ENCODE measurements around the gene TMEM266.

TMEM266 gene

DNA sequence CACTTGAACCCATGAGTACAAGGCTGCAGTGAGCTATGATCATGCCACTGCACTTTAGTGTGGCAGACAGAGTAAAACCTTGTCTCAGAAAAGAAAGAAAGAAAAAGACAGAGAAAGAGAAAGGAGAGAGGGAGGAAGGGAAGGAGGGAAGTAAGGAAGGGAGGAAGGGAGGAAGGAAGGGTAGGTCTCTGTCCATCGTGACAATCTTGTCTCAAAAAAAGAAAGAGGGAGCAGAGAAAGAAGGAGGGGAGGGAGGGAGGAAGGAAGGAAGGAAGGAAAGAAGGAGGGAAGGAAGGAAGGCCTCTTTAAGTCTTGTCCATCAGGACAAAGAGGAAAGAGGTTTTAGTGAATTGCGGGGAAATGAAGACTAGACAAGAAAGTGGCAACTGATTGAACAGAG, 129.3 kb downstream of the TMEM266 start:
- DNase-seq: no peak

DNA sequence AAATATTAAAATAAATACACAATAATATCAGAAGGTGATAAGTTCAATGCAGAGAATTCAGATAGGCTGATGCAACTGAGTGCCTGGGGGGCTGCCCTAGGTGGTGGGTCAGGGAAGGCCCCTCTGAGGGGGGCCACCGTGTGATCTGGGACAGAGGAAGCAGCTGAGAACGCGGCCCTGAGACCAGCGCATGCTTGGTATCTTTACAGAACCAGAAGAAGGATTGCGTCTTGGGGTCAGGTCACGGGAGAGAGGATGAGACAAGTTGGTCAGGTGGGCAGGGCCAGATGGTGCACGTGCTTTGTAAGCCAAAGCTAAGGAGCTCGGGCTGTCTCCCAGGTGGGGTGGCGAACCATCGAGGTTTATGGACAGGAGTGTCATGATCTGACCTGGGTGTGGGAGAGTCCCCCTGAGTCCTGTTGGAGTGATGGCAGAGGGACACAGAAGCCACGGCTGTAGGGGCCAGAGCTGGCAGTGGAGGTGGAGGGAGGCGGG, 130.3 kb downstream of the TMEM266 start:
- DNase-seq: no peak

DNA sequence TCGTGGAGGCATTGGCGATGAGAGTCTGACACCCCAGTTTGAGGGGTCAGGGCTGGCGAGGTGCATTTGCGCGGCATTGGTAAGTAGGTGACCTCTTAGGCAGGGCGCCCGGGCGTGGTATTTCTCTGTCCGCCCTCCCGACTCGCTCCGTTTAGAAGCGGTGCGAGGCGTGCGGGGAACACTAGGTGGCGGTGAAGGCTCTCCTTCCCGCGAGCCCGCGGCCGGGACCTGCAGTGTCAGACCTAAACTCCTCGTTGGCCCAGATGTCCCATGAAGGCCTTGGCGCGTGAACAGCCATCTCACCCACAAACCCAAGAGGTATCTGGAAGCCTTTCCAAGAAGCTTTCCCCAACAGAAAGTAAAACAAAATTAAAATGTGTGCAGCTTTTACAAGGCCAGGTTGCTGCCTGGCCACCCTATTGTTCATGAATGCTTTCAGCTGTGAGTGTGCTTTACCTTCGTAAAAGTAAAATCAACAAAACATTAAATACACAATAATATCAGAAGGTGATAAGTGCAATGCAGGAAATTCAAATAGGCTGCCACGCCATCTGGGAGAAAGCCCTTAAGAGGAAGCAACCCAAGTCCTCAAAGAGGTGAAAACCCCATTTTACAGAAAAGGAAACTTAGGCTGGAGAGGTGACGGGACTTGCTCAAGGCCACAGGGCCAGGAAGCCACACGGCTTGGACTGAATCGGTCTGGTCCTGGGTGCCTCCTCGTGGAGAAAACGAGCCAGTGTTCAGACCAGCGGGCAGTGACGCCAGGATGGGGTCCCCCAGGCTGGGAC, 131.2 kb downstream of the TMEM266 start:
- DNase-seq: peak; percentile 49

DNA sequence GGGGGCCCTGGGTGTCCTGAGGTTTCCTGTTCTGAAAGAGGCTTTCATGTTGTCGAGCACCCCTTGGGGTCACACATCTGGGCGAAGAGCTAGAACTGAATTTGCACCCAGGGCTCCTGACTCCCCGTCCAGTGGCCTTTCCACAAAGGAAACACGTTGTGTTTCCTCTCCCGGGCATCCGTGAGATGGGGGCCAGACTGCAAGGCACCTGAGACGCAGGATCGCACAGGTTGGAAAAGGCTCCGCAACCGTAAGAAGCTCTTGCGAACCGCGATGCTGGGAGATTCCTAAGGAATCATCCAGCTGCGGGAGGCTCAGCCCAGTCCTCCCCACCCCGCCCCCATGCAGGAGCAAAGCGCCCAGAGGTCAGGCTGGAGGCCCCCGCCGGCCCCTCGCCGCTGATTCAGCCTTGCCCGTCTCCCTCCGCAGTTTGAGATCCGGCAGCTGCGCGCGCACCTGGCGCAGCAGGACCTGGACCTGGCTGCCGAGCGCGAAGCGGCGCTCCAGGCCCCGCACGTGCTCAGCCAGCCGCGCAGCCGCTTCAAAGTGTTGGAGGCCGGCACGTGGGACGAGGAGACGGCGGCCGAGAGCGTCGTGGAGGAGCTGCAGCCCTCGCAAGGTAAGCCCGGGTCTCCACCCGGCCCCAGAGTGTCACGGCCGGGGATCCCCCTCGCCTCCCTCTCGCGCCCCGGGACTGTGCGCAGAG, 131.9 kb downstream of the TMEM266 start:
- no peak for DNase-seq

DNA sequence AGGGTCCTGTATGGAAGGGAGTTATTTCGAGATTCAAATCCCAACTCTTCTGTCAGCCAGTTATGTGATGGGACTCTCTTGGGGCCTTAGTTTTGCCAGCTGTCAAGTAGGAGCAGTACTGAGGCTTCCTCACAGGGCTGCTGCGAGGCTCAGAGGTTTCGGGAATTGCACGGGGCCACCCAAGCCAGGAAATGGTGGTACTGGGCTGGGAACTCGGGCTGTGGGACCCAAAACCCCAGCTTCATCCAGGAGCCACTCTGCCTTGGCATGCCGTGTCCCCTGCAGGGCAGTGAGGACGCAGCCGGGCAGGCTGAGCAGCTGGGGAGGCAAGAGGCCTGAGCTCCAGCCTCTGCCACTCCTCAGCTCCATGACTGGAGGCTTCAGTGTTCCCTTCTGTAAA, 132.9 kb downstream of the TMEM266 start:
- no peak for DNase-seq

DNA sequence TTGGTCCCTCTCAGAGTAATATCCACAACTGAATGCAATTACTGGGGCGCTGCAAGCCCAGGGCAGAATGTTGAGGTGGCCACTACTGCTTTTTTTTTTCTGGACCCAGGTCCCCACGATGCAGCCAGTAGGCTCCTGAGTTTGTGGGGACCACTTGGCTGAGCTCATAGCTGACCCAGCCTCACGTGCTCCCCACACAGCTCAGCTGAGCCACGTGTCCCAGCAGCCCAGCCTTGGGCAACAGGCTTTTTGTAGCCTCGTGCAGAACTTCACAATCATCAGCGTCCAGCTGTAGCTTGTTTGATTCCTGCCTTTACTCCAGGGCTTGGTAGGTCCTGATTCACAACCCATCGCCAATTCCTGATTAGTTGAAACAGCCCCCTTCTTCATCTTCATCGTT, 134.1 kb downstream of the TMEM266 start:
- DNase-seq: no peak

DNA sequence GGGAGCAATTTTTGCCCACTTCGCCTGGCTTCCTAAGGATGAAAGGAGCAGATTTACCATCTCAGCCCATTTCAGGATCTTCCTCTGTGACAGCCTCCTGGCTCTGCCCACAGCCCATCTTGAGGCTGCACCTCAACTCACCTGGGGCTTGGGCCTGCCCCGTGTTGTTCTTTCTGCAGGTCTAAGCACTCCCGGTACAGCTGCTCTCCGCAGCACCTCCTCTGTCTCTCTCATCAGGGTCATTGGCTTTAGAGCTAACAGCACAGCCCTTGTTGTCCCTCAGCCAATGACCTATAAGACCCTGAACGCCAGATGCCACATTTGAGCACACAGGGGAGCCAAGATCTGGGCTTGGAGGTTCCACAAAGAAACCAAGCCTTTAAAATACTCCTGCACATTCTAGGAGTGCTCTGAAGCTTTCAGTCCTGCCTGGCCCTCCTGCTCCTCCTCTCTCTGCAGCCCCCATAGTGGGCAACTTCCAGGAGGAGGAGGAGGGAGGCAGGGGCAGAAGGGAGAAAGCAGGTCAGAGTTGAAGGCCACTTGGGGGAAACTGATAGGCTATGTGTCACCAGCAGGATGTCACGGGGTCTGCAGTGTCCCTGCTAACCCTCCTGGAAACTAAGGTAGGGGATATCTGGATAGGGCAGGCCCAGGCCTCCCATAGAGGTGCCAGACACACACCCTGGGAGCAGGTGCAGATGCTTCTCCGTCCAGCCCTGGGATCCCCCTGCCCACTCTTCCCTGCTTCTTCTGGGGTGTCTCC, 135.9 kb downstream of the TMEM266 start:
- no peak for DNase-seq

DNA sequence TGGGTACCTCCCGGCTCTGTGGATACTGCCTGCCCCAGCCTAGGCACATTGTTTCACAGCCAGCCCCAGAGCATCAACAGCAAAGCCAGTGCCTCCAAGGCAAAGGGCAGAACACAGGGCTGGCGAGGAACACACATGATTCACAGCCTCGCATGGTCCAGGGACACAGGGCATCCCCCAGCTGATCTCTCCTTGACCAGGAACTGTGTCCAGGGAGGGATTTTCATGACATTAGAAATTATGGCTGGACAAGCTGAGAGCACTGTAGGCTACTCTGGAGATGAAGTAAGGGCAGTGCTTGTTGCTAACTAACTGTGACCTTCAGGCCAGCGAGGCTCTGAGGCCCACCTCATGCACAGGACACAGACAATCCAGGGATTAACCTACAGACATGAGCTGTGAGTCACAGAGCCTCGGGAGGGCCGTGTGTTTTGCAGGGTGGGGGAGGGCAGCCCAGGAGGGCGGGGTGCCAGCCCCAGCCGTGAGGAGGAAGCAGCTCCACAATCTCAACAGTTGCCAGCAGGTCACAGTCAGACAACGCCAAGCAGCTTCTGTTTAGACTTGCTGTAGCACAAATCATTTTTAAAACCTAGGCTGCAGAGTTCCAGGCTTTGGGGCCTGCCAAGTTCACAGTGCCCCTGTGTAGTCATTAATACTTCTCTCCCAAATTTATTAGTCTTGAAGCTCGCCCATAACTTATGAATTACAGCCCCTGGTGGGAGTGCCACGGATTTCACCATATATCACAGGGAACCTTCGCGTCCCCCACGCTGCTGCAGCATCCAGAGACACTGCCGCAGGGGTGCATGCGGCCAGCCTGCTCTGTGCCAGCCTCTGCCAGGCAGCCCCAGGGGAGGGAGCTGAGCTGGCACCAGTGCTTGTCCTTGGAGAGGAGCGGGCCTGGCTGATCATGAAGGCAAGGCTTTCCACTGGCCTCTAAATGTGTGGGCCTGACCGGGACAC, 136.8 kb downstream of the TMEM266 start:
- no peak for DNase-seq

DNA sequence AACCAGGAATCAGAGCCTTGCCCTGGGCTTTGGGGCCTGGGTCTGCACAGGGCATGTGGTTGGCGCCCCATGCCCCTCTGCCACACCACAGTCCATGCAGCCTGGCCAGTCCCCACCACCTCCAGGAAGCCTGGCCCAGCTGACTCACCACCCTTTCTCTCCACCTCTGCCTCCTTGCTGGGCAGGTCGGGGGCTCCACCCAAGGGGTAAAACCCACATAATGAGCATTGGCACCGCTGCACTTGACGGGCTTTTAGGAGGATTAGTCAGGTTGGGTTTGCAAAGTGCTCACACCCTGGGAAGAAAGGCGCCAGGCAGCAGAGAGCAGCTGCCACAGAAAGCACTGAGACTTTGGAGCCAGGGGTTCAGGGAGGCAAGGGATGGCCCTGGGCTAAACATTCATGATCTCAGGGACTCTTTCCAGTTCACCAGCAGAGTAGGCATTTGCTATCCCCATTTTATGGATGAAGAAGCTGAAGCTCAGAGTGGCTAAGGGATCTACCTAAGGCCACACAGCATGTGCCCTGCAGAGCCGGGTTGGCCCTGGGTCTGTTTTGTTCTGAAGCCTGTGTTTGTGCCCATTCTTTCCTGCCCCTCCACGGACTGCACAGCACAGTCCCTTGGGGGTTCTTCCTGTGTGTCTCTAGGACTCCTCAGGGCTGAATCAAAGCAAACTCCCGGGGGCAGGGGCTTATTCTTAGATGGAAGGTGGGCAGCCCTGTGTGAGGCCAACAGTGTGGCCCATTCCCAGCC, 138.1 kb downstream of the TMEM266 start:
- DNase-seq: no peak

DNA sequence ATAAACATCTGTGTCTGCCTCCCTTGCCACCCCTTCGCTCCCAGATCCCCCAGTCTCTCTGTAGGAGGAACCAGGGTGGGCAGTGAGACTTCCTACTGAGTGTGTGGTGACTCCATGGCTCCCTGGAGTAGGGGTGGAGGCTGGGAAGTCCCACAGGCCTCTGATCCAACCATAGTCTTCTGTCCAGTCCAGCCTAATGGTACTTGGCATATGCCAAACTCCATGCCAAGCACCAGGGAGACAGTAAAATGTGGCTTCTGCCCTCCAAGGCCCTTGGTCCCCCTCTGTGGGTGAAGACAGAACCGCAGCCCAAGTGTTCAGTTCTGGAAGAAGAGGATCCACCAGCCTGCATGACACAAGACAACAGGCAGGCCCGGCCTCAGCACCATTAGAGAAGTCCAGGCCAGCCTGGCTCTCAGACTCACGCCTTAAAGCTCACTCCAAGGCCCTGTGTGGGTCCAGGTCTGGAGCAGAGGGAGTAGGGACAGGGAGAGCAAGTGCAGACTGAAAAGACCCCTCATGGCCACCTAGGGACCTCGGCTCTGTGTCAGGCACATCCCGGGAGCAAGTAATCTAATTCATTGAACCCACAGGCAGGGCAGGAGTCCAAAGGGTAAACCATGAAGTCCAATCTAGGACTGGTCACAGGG, 138.8 kb downstream of the TMEM266 start:
- DNase-seq: no peak

DNA sequence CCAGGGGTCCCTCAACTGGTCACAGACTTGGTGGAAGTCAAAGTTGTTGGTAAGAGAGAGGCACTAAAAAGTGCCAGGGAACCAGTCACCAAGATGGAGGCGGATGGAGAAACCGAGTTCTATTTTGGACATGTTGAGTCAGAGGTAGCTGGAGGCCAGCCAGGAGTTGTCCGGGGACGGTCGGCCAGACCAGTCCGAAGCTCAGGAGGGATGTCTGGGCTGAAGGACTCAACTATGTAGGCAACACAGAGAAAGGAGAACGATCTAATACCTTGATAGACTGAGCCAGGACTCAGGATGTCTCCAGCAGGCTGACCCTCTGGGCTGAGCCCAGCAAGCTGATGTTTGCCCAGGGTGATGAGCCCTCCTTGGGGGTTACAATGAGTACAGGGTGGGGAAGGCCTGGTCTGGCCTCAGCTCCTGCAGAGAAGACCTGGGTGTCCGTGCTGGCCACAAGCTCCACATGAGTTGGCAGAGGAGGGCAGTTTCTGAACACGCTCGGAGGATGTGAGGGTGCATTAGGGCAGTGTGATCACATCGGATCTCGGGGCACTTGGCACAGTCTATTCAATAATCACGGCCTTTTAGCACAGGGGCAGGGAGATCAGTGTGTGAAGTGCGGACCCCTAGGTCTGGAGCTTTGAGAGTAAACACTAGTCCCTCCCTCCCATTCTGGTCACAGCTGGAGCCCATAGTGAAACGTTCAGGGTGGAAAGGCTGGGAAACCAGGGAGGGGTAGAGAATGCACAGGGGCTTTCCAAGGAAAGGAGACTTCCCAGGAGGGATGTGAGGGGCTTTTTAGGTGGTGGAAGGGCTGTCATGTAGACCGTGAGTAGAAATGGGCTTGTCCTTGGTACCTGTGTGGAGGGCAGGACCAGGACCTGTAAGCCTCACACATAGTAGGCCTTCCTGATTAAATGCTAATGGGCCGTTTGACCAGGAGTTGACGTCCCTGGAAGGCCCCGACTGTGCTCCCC, 139.6 kb downstream of the TMEM266 start:
- no peak for DNase-seq

DNA sequence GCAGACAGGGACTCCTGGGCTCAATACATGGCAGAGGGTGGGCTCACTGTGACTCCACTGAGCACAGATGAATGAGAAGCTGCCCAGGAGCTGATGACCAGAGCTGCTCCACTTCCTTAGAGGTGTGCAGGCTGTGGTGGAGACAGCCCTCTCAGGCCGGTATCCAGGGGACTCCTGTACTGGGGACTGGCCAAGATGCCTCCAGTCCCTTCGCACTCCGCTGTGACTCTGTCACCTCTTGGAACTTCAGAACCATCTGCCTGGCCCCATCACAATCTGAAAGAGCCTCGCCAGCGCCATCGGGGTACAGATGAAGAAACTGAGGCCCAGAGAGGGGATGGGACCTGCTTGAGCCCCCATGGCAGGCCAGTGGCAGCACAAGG, 140.3 kb downstream of the TMEM266 start:
- no peak for DNase-seq

DNA sequence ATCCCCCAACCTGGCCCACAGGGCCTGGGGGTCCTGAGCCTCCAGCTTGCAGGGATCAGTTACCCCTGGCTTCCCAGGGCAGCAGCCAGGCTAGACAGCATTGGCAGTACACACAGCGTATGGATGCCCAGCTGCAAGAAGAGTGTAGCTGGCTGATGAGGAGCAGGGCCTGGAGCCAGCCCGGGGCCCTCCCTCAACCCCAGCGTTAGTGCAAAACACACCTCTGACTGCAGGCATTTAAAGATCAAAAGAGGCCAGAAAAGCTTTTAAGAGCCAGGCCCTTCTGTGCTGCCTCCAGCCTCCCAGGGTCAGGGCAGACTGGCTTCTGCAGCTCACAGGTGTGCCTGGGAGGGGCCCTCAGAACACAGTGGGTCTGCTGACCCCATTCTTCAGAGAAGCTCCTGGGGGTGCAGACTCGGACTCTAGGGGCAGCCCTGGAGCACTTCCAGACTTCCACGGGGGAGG, 140.9 kb downstream of the TMEM266 start:
- DNase-seq: no peak

DNA sequence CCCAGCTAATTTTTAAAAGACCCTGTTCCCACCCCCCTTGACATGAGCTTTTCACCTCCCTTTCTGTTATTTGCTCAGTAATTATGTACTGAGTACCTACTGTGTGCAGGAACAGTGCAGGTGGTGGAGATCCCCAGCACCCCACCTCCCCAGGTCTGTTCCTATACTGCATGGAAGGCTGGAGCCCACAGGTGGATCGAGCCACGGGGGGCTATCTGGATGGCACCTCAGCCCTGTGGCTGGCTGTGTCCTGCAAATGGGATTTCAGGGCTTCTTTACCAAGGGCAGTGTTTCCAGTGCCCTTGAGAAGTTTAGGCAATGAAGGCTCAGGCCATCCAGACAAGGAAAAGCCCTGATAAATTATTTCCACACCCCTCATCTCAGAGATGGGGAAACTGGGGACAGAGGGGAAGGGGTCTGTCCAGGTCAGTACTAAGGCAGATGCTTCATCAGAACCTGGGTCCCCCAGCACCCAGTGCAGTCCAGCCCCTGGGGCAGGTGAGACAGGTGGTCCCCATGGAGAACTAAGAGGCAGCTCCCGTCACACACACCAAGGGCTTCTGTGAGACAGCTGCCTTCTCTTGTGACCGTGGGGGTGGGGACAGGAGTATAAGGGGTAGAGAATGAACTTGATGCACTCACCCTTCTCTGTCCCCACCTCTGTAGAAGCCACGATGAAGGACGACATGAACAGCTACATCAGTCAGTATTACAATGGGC, 141.9 kb downstream of the TMEM266 start:
- no peak for DNase-seq

DNA sequence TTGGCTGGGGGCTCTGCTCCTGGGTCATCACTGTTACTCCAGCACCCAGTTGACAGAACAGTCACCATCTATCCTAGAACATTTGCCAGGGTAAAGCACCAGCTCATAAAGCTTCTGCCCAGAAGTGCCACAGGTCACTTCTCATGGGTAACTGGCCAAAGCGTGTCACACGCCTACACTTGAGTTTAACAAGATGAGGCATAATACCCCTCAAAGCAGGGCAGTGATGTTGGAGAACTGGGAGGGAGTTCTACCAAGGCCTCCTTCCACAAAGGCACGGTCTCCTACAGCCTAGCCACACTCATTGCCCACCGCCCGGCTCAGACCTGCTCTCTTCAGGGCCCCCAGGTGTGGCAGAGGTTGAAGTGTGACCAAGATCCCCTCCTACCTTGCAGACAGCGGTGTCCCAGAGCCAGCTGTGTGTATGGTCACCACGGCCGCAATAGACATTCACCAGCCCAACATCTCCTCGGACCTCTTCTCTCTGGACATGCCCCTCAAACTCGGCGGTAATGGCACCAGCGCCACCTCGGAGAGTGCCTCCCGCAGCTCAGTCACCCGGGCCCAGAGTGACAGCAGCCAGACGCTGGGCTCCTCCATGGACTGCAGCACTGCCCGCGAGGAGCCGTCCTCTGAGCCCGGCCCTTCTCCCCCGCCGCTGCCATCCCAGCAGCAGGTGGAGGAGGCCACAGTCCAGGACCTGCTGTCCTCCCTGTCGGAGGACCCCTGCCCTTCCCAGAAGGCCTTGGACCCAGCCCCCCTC, 143.7 kb downstream of the TMEM266 start:
- DNase-seq: no peak

DNA sequence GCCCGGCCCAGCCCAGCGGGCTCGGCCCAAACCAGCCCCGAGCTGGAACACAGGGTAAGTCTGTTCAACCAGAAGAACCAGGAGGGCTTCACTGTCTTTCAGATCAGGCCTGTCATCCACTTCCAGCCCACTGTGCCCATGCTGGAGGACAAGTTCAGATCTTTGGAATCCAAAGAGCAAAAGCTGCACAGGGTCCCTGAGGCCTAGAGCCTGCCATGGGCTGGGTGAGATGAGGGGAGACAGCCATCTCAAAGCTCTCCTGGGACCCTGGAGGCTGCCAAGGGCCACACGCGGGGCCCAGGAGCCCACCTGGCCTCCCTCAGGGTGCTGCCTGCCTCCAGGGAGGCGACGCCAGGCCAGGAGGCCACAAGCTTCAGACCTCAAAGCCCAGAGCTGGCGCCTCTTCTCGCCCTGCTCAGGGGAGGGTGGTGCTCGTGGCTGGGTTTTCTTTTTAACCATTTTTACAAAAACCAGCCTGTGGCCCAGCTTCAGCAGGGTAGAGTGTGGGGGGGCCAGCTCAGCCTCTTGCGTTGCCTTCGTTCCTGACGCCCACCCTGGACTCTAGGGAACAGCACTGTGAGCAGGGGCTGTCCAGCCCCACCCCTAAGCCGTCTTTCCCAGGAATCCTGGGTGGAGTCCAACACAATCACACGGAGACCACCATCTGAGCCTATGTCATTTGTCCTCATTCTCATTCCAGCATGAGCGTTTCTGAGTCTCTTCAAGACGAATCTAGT, 144.5 kb downstream of the TMEM266 start:
- DNase-seq: no peak

DNA sequence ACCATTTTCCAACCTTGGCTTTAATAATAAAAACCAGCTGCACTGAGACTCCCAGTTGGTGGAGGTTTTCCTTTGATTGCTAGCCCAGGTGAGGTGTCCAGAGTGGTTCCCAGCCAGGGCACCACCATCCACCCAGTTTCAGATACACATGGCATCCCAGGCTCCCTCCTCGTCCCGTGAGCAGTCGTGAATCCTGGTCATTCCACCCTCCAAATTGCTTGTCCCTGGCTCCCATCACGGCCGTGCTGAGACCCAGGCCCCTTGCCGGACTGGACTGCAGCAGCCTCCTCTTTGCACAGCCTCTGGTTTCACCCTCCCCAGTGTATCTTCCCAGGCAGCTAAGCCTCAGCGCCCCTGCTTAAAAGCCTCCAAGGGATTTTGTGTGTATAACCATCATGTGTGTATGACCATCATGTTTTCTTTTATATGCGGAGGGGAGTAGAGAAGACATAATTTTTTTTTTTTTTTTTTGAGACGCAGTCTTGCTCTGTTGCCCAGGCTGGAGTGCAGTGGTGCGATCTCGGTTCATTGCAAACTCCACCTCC, 145.2 kb downstream of the TMEM266 start:
- DNase-seq: no peak
